Transverse colon (tissue), 4 donors: ENCODE measurements around the gene MROH9. TPM values are rescaled to one million over a fixed set of nuclear protein-coding genes. Genes with fewer than 3 reads are reported as not detected.

Experiments used
- DNase-seq: peaks from one replicate; pipeline ENCODE4 v3.0.0-alpha.2; 2019
- H3K27ac ChIP-seq, 4 donors: fragments of 200-600 bp; sonication (generic); 2 replicates each; pipeline ENCODE4 v1.5.1; 2016 to 2018; ENCODE audit warnings: inconsistent platforms in 4 of 4
- H3K27me3 ChIP-seq: fragments of 200-600 bp; sonication (generic); 2 replicates; pipeline ENCODE4 v1.5.1; 2017; ENCODE audit warnings: inconsistent platforms
- H3K36me3 ChIP-seq, 4 donors: fragments of 200-600 bp; sonication (generic); 2 replicates each; pipeline ENCODE4 v1.5.1; 2017 to 2019; ENCODE audit warnings: inconsistent platforms in 4 of 4
- H3K4me1 ChIP-seq, 4 donors: fragments of 200-600 bp; sonication (generic); 2 replicates each; pipeline ENCODE4 v1.5.1; 2017 to 2020; ENCODE audit warnings: inconsistent platforms in 4 of 4
- H3K4me3 ChIP-seq, 4 donors: fragments of 200-600 bp; sonication (generic); 1 replicate in 1 of 4; 2 replicates in 3 of 4; pipeline versions ENCODE4 v1.5.1 to v1.6.1; 2017 to 2019; ENCODE audit warnings: inconsistent platforms in 4 of 4
- H3K9me3 ChIP-seq, 2 donors: fragments of 200-600 bp; sonication (generic); 2 replicates each; pipeline ENCODE4 v1.5.1; 2017 to 2019; ENCODE audit warnings: inconsistent platforms in 2 of 2
- EP300 ChIP-seq: sonication (generic); formaldehyde crosslinking; IDR thresholded peaks from one replicate; pipeline ENCODE4 v1.6.1; 2017; ENCODE audit warnings: antibody characterized with exemption, low read depth
- POLR2A ChIP-seq: fragments of 450-650 bp; IDR thresholded peaks from one replicate; pipeline ENCODE4 v1.6.1; 2016; ENCODE audit warnings: antibody characterized with exemption, mild to moderate bottlenecking, moderate library complexity
- POLR2AphosphoS5 ChIP-seq, 3 donors: sonication (generic); formaldehyde crosslinking; IDR thresholded peaks; one replicate each; pipeline ENCODE4 v1.6.1; 2016; ENCODE audit warnings: antibody characterized with exemption in 3 of 3
- WGBS, 2 donors: methylation state at CpG; one replicate each; pipeline ENCODE4 v1.1.5; 2018; ENCODE audit warnings: low coverage in 1 of 2; 5-methylcytosine and 5-hydroxymethylcytosine counted together
- in situ Hi-C, 4 donors: fragments of 200-750 bp; cut with MboI; loops; one replicate each; pipeline versions ENCODE4 v1.15.0 to v1.15.1; 2017; ENCODE audit warnings: low sequenced_read_pairs in 3 of 4, low pct_ligation_motif_present in 1 of 4, low pct_unique_long_range_greater_than_20kb in 1 of 4
- intact Hi-C: fragments of 100-400 bp; cut with DNase I; formaldehyde crosslinking; loops from one replicate; pipeline ENCODE4 v1.15.1; 2023; ENCODE audit warnings: low total_unique reads
- total RNA-seq, 4 donors: library from RNA; depleted of rRNA; stranded (reverse); fragments of >200 nt; gene quantifications; one replicate each; pipeline ENCODE4 v1.1.0, GENCODE V29; 2016
- TF ChIP-seq, protein P1 (sequence below), 5 experiments: fragments of 200-600 bp in 3 of 5; fragments of 450-650 bp in 2 of 5; sonication (generic) in 3 of 5; IDR thresholded peaks; 1 replicate in 2 of 5; 2 replicates in 3 of 5; pipeline ENCODE4 v1.5.1; 2016 to 2017; ENCODE audit warnings: antibody characterized with exemption in 5 of 5, inconsistent platforms in 3 of 5, mild to moderate bottlenecking in 2 of 5, moderate library complexity in 1 of 5

The MROH9 gene
- total RNA-seq, 4 donors from 2014 or later = not detected

DNA sequence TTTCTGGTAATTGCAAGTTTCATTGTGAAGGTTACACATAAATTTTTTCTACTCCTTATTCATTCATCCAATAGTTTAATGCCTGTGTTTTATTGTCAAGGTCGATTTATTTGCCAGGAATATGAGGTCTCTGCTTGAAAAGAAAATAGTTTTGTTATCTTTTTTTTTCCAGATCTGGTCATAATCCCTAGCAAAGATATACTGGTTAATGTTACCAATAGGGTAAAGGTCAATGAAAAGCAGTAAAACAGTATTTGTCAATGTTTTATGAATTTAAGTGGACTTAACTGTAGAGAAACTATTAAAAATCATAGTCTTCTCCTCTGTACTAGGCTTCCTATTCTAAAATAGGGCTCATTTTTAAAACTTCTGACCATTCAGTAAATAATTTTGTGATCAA, 147.3 kb downstream of the MROH9 start:
- Histone ChIP-seq H3K4me1 (peaks cover 0 to 17% (median 8%) of the 10 kb centered on the region in 4 donors), H3K36me3 (no peaks in the 10 kb centered on the region), H3K9me3 (no peaks in the 10 kb centered on the region), H3K4me3 (no peak overlapping the region), H3K27ac (no peak overlapping the region), H3K27me3 (no peaks in the 10 kb centered on the region)
- no peak for DNase-seq
- in situ Hi-C loops = loop anchor here in 1 of 4 donors (10.0 kb wide), 1 partner anchor 142 kb away; no protein-coding TSS in a partner anchor
- no peak for TF ChIP-seq POLR2A
- TF ChIP-seq, protein P1, sequence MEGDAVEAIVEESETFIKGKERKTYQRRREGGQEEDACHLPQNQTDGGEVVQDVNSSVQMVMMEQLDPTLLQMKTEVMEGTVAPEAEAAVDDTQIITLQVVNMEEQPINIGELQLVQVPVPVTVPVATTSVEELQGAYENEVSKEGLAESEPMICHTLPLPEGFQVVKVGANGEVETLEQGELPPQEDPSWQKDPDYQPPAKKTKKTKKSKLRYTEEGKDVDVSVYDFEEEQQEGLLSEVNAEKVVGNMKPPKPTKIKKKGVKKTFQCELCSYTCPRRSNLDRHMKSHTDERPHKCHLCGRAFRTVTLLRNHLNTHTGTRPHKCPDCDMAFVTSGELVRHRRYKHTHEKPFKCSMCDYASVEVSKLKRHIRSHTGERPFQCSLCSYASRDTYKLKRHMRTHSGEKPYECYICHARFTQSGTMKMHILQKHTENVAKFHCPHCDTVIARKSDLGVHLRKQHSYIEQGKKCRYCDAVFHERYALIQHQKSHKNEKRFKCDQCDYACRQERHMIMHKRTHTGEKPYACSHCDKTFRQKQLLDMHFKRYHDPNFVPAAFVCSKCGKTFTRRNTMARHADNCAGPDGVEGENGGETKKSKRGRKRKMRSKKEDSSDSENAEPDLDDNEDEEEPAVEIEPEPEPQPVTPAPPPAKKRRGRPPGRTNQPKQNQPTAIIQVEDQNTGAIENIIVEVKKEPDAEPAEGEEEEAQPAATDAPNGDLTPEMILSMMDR (IDR thresholded peaks at IDR 0.05) = no peak
- TF ChIP-seq EP300 = no peak
- no peak for TF ChIP-seq POLR2AphosphoS5 (IDR thresholded peaks at IDR 0.05)
- intact Hi-C loops = loop anchor here (5.0 kb wide), 1 partner anchor 505 kb away; no protein-coding TSS in a partner anchor
- 20 to 32% methylated on average over 1 of the region's 1 CpG for WGBS, 2 donors

DNA sequence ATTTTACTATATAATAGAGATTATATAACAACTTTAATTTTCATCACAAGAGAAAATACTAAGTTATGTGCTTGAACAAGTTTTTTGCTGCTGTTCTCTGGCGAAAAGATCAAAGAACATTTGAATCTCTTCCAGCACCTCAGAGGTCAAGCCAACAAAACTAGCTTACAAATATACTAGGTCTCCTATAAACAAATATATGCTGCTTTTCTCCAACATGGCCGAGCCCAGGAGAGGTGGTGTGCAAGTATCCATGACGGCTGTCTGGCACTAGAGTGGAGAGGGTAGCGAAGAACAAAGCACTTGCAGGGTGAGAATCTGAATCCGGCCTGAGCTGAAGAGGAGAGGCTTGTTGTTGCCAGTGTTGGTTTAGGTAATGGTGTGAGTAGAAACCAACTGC, 147.9 kb downstream of the MROH9 start:
- H3K27me3 ChIP-seq = no peaks in the 10 kb centered on the region
- intact Hi-C loops = loop anchor here (5.0 kb wide), 1 partner anchor 506 kb away; no protein-coding TSS in a partner anchor
- H3K4me3 ChIP-seq = no peak overlapping the region
- WGBS, 2 donors = 69 to 74% methylated on average over 3 to 5 of the region's 5 CpGs
- in situ Hi-C loops = loop anchor here in 1 of 4 donors (10.0 kb wide), 1 partner anchor 142 kb away; no protein-coding TSS in a partner anchor
- DNase-seq = no peak
- H3K27ac ChIP-seq = no peak overlapping the region
- H3K9me3 ChIP-seq = no peaks in the 10 kb centered on the region
- peaks cover 0 to 17% (median 8%) of the 10 kb centered on the region in 4 donors for H3K4me1 ChIP-seq
- no peaks in the 10 kb centered on the region for H3K36me3 ChIP-seq
- no peak for TF ChIP-seq POLR2AphosphoS5 (IDR thresholded peaks at IDR 0.05)
- no peak for TF ChIP-seq POLR2A
- TF ChIP-seq, protein P1 (IDR thresholded peaks at IDR 0.05) = no peak
- no peak for TF ChIP-seq EP300

DNA sequence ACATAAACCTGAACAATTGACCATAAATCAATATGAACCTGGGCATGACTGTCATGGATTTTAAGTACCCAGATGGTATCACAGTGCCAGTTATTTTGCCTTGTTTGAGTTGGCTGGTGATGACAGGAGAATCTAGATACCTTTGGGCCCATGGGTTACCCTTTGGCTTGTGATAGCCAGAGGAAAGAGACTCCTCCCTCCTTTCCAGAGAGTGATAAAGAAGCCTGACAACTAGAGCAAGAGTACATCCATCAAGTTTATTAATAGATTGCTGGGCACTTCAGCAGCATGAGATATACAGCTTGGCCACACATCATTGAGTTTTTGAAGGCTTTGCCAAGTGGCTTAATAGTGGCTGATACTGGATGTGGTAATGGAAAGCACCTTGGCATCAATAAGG, 148.8 kb downstream of the MROH9 start:
- intact Hi-C loops = loop anchor here (5.0 kb wide), 1 partner anchor 507 kb away; no protein-coding TSS in a partner anchor
- no peaks in the 10 kb centered on the region for H3K9me3 ChIP-seq
- H3K27ac ChIP-seq = no peak overlapping the region
- DNase-seq = no peak
- no peaks in the 10 kb centered on the region for H3K27me3 ChIP-seq
- H3K36me3 ChIP-seq = no peaks in the 10 kb centered on the region
- in situ Hi-C loops = loop anchor here in 1 of 4 donors (10.0 kb wide), 1 partner anchor 141 kb away; no protein-coding TSS in a partner anchor
- H3K4me3 ChIP-seq = no peak overlapping the region
- TF ChIP-seq, protein P1 (IDR thresholded peaks at IDR 0.05) = no peak
- TF ChIP-seq POLR2A (no peak), POLR2AphosphoS5 (IDR thresholded peaks at IDR 0.05) (no peak), EP300 (no peak)
- peaks cover 0 to 17% (median 8%) of the 10 kb centered on the region in 4 donors for H3K4me1 ChIP-seq

DNA sequence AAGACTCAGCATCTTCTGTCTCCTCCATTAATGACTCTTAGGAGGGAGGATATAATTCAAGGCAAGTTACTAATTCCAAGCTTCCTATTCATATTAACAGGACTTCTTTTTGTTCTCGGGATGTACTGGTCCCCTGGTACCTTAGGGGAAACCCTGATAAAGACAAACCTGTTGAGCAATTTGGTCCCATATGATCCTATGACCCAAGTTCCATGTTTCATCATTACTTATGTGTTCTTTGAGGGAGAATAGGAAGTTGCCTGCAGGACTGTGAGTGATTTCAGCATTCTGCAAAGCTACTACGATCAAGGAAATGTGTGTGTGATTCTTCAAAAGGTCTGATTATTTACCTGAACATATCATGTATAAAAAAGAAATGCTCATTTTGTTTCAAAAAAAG, 149.5 kb downstream of the MROH9 start:
- Histone ChIP-seq H3K4me1 (peaks cover 0 to 17% (median 8%) of the 10 kb centered on the region in 4 donors), H3K9me3 (no peaks in the 10 kb centered on the region), H3K36me3 (no peaks in the 10 kb centered on the region), H3K27me3 (no peaks in the 10 kb centered on the region), H3K4me3 (no peak overlapping the region), H3K27ac (no peak overlapping the region)
- TF ChIP-seq POLR2A (no peak), POLR2AphosphoS5 (IDR thresholded peaks at IDR 0.05) (no peak), EP300 (no peak)
- TF ChIP-seq, protein P1 (IDR thresholded peaks at IDR 0.05) = no peak
- in situ Hi-C loops = loop anchor here in 1 of 4 donors (10.0 kb wide), 1 partner anchor 140 kb away; no protein-coding TSS in a partner anchor
- no peak for DNase-seq
- intact Hi-C loops = loop anchor here (5.0 kb wide), 1 partner anchor 508 kb away; no protein-coding TSS in a partner anchor
- 80% methylated on average over 1 to 2 of the region's 2 CpGs for WGBS, 2 donors
